GM21360 (cell line): ENCODE measurements around the gene TBL1X.

ENCODE experiments used
- ATAC-seq: cut with Tn5 transposase; IDR thresholded peaks from one replicate; pipeline ENCODE4 v1.9.1; 2021; ENCODE audit warnings: mild to moderate bottlenecking, moderate library complexity; ENCODE audit not compliant: unreplicated experiment

Gene TBL1X

GRCh38 chrX:9614016-9614415 is 149.2 kb downstream of the TBL1X start:
- no peak for ATAC-seq

GRCh38 chrX:9619133-9619532 is 154.3 kb downstream of the TBL1X start:
- no peak for ATAC-seq

GRCh38 chrX:9619581-9619980 is 154.7 kb downstream of the TBL1X start:
- ATAC-seq = no peak

- no peak for ATAC-seq
Observed at GRCh38 chrX:9622128-9622527, 157.3 kb downstream of the TBL1X start.

- ATAC-seq = no peak
Observed at GRCh38 chrX:9626379-9626778, 161.5 kb downstream of the TBL1X start.

GRCh38 chrX:9627922-9628321 is 163.1 kb downstream of the TBL1X start:
- ATAC-seq = no peak

- no peak for ATAC-seq
Observed at GRCh38 chrX:9628779-9629493, 164.1 kb downstream of the TBL1X start.

- no peak for ATAC-seq
Observed at GRCh38 chrX:9634551-9634950, 169.7 kb downstream of the TBL1X start.

- ATAC-seq = no peak
Observed at GRCh38 chrX:9635368-9635767, 170.5 kb downstream of the TBL1X start.

GRCh38 chrX:9635803-9636202 is 170.9 kb downstream of the TBL1X start:
- ATAC-seq = no peak

GRCh38 chrX:9638871-9639270 is 174.0 kb downstream of the TBL1X start:
- ATAC-seq = no peak

GRCh38 chrX:9642270-9642995 is 177.6 kb downstream of the TBL1X start:
- no peak for ATAC-seq

GRCh38 chrX:9643807-9644206 is 178.9 kb downstream of the TBL1X start:
- ATAC-seq = no peak

- no peak for ATAC-seq
Observed at GRCh38 chrX:9644335-9644734, 179.5 kb downstream of the TBL1X start.

- no peak for ATAC-seq
Observed at GRCh38 chrX:9646471-9647224, 181.8 kb downstream of the TBL1X start.

- ATAC-seq = no peak
Observed at GRCh38 chrX:9647431-9647830, 182.6 kb downstream of the TBL1X start.

- ATAC-seq = no peak
Observed at GRCh38 chrX:9650091-9650490, 185.2 kb downstream of the TBL1X start.

GRCh38 chrX:9651737-9652136 is 186.9 kb downstream of the TBL1X start:
- no peak for ATAC-seq

GRCh38 chrX:9654929-9655328 is 190.1 kb downstream of the TBL1X start:
- ATAC-seq = no peak

- no peak for ATAC-seq
Observed at GRCh38 chrX:9656277-9656676, 191.4 kb downstream of the TBL1X start.

GRCh38 chrX:9656871-9657270 is 192.0 kb downstream of the TBL1X start:
- ATAC-seq = no peak
